NCI-H146 (cell line): Measurements from ENCODE around the gene LHFPL2.

Experiments
- DNase-seq: peaks from one replicate; lab custom pipeline; 2025; lab: John Stamatoyannopoulos, UW

The LHFPL2 gene

GRCh38 chr5:78640662-78641474 is 7.7 kb downstream of the LHFPL2 start:
- DNase-seq = no peak

- no peak for DNase-seq
Observed at GRCh38 chr5:78639791-78640190, 8.8 kb downstream of the LHFPL2 start.

GRCh38 chr5:78638973-78639669 is 9.5 kb downstream of the LHFPL2 start:
- peak; percentile 16 for DNase-seq

- DNase-seq = peak; percentile 83
Observed at GRCh38 chr5:78638423-78638822, 10.1 kb downstream of the LHFPL2 start.

- DNase-seq = no peak
Observed at GRCh38 chr5:78637468-78637867, 11.1 kb downstream of the LHFPL2 start.

- DNase-seq = no peak
Observed at GRCh38 chr5:78636682-78637081, 11.9 kb downstream of the LHFPL2 start.

GRCh38 chr5:78634634-78635033 is 13.9 kb downstream of the LHFPL2 start:
- DNase-seq = no peak

- DNase-seq = no peak
Observed at GRCh38 chr5:78634229-78634628, 14.3 kb downstream of the LHFPL2 start.

GRCh38 chr5:78633700-78634099 is 14.9 kb downstream of the LHFPL2 start:
- DNase-seq = no peak

GRCh38 chr5:78632467-78632866 is 16.1 kb downstream of the LHFPL2 start:
- DNase-seq = no peak

GRCh38 chr5:78631931-78632330 is 16.6 kb downstream of the LHFPL2 start:
- no peak for DNase-seq

- no peak for DNase-seq
Observed at GRCh38 chr5:78630047-78630446, 18.5 kb downstream of the LHFPL2 start.

- no peak for DNase-seq
Observed at GRCh38 chr5:78629624-78630023, 18.9 kb downstream of the LHFPL2 start.

- no peak for DNase-seq
Observed at GRCh38 chr5:78628270-78628992, 20.1 kb downstream of the LHFPL2 start.

GRCh38 chr5:78627766-78628165 is 20.8 kb downstream of the LHFPL2 start:
- DNase-seq = no peak

- DNase-seq = no peak
Observed at GRCh38 chr5:78627175-78627574, 21.4 kb downstream of the LHFPL2 start.

- DNase-seq = no peak
Observed at GRCh38 chr5:78626009-78626571, 22.5 kb downstream of the LHFPL2 start.

GRCh38 chr5:78624992-78625391 is 23.6 kb downstream of the LHFPL2 start:
- DNase-seq = no peak

GRCh38 chr5:78624011-78624541 is 24.5 kb downstream of the LHFPL2 start:
- DNase-seq = peak; percentile 48

GRCh38 chr5:78622302-78622971 is 26.1 kb downstream of the LHFPL2 start:
- DNase-seq = no peak

- peak; percentile 4 for DNase-seq
Observed at GRCh38 chr5:78621291-78621738, 27.3 kb downstream of the LHFPL2 start.
